GM21381 (cell line): ENCODE data around the gene TLE2.
"Not testable (repeated sequence)": the region's sequence is repeated elsewhere in the genome, so short reads cannot be mapped to it uniquely, and the experiment has no call there.

Experiments
- ATAC-seq: cut with Tn5 transposase; IDR thresholded peaks from one replicate; pipeline ENCODE4 v1.9.1; 2021; ENCODE audit warnings: mild to moderate bottlenecking, moderate library complexity; ENCODE audit not compliant: unreplicated experiment

TLE2 gene

DNA sequence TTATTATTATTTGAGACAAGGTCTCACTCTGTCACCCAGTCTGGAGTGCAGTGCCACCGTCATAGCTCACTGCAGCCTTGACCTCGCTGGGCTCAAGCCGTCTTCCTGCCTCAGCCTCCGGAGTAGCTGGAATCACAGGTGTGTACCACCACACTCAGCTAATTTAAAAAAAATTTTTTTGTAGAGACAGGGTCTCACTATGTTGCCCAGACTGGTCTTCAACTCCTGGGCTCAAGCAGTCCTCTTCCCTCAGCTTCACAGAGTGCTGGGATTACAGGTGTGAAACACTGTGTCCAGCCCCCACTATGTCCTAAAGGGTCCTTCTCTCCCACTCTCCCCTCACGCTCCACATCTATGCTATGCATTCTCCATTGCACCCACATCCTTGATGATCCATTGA is 9.1 kb upstream of the TLE2 start:
- ATAC-seq, result no peak

DNA sequence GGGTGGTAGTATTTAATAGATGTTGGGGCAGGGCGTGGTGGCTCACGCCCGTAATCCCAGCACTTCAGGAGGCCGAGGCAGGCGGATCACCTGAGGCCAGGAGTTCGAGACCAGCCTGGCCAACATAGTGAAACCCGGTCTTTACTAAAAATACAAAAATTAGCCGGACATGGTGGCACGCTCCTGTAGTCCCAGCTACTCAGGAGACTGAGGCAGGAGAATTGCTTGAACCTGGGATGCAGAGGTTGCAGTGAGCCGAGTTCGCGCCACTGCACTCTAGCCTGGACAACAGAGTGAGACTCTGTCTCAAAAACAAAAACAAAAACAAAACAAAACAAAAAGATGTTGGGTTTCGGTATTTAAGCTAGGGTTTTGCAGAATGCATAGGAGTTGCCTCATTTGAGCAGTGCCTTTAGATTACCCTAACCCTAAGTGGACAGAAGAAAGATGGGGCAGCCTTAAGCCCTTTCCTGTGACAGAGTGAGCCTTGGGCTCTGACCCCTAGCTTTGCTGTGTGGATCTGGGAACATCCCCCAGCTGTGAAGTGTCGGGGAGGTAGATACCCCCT is 8.0 kb upstream of the TLE2 start:
- ATAC-seq, result not testable (repeated sequence)

DNA sequence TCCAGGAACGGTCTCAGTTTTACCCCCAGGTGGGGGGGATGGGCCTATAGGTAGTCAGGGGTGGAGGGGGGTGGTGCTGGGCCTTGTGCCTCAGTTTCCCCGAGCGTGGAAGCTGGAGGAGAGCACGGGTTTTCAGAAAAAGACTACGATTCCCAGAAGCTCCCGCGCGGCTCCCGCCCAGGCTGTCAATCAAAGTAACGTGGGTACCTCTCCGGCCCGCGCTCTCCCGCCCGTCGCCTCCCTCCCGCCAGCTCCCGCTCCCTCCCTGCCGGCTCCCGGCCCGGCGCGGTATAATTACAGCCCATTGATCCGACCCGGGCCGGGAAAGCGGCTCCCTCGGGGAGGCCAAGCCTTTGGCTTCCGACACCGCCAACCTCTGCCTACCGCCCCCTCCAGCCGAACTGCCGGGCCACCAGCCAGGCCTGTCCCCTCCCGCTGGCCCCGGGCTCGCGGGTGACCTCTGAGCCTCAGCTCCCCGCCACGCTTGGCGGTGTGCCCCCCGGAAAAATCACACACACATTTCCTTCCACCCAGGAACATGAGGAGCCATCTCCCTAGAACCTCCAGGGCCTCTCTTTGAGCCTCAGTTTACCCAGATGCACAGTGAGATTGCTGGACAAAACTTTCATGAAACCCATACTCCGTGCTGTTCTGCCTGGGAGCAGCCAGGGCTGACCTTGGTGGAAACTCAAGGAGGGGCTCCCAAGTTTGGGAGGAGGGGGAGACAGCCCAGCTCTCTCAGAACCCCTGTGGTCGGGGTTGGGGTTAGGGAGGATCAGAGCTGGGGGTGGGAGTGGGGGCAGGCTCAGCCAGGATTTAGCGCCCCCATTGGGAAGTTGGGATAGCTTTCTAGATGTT is 7.3 kb upstream of the TLE2 start:
- peak; percentile 45 for ATAC-seq

DNA sequence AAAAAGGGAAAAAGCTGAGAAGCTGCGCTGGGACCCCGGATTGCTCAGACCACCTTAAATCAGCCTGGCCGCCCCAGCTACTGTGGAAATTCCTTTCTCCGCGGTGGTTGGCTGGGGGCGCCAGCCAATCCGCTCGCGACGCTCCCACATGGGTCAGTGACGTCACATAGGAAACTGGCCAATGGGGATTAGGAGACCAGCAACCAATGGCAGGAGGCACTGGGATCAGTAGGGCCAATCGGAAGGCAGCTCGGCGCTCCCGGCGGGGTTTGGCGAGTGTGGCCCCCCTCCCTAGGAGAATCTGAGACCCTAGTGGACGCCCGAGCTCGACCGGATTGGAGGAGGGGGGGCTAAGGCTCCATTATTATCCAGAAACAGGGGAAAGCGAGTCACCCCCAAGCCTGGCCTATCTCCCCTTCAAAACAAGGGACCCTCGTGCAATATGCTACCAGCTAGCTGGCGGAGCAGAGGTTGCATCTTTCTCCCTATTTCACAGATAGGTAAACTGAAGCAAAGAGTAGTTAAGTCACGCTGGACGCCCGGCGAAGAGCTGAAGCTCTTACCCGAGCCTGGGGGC is 6.5 kb upstream of the TLE2 start:
- peak; percentile 79 for ATAC-seq

DNA sequence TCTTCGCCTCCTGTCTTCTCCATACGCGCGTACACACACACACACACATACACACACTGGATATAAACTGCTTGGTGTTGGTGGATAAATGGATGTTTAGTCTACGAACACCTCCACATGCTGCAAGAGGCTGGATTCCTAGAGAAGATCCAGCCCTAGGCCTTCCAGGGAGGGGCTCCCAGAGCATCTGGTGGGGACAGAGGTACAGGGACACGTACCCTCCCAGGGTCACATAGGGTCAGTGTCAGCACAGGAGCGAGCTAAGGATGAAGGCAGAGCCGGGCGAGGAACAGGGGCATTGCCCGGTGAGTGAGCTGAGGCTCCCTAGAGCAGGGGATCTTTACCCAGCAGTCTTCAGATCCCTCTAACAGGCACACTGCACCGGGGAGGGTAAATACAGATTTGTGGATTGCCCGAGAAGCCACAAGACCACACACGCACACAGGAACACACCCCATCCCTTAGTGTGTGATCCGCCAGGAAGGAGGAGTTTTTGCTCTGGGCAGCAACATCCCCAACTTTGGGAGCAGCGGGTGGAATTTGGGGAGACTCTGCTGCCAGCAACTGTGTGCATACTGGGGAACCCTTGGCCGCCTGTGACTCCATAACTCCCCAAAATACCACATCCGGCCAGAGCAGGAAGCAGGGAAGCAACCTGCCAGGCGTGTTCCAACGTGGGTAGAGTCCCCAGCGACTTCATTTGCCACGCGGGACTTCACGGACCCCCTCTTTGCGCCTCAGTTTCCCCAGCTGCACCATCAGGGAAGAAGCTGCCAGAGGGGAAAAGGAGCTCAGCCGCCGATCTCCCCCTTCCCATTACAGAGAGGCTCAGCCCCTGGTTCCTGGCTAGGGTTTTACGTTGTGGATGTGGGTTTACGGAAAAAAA is 5.8 kb upstream of the TLE2 start:
- ATAC-seq, result peak; percentile 8

- ATAC-seq, result no peak
Observed at GRCh38 chr19:3034406-3034655, 5.3 kb upstream of the TLE2 start.

DNA sequence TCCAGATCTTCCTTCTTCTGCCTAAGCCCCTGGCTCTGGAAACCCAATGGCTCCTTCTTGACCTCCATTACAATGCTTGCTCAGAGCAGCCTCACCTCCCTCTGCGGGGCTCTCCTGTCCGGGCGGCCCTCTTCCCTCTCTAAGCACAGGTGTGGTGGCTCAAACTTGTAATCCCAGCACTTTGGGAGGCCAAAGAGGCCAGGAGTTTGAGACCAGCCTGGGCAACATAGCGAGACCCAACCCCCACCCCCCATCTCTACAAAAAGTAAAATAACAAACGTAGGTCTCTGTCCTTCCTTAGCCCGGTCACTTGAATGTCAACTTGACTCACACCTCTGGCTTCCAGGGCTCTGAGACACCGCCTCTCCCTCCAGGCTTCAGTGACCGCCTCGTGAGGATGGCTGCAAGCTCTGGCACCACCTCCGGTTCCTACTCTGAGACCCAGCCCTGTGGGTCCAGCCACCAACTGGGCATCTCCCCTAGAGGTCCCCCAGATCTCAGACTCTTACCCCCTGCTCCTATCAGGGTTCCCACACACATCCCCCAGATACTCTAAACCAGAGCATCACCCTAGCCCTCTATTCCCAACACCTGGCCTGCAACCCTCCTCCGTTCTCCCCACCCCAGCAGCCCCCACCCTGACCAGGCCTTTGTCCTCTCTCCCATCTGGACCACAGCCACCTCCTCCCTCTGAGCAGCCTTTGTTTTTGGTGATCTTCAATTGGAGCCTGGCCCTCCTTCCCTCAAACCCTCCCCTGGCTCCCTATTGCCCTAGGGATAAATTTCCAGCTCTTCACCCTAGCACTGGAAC is 4.7 kb upstream of the TLE2 start:
- ATAC-seq, result no peak

GRCh38 chr19:3031607-3031867 is 2.5 kb upstream of the TLE2 start:
- ATAC-seq, result no peak

- no peak for ATAC-seq
Observed at GRCh38 chr19:3028305-3029064, 595 bp downstream of the TLE2 start.

DNA sequence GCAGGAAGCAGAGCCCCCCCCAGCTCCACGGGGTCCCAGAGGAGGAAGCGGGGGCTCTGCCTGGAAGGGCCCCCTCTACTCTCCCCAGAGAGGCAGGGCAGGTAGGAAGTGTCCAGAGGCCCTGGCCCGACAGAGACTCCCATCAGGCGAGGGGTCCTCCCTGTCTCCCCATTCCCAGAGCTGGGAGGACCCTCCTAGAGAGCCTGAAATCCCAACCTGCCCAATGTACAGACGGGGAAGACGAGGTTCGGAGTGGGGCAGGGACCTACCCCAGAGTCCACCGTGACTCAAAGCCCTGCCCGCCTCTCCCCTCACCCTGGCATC is 1.1 kb downstream of the TLE2 start:
- ATAC-seq, result no peak

GRCh38 chr19:3027292-3027691 is 1.8 kb downstream of the TLE2 start:
- no peak for ATAC-seq

GRCh38 chr19:3026768-3027167 is 2.3 kb downstream of the TLE2 start:
- no peak for ATAC-seq

DNA sequence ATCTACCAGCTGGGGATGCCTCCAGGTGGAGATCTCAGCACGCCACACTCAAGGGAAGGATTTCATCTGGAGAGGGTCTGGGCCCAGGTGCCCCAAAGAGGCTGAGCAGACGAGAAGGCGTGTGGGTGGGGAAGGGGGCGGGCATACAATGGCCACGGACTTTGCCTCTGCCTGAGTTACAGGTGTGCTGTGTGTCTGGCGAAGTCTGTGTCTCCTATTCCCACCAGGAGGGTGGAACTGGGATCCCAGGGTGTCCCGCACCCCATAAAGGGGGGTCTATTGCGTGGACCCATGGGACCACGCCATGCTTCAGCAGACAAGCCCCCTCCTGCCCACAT is 3.6 kb downstream of the TLE2 start:
- ATAC-seq, result no peak

- no peak for ATAC-seq
Observed at GRCh38 chr19:3024870-3025548, 4.1 kb downstream of the TLE2 start.

DNA sequence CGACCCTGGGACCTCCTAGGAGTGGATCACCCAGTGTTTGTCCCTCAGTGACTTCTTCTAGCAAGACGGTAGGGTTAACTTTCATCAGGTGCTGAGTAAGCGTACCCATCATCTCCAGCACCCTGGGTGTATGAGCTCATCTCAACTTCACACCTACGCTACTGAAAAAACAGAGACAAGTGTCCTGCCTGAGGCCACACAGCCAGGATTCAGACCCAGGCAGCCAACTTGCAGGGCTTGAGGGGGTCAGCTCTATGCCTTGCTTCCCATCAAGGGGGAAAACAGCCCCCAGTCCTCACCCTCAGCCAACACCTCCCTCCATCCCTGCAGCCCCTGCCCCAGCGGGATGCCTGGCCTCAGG is 4.6 kb downstream of the TLE2 start:
- ATAC-seq, result no peak

GRCh38 chr19:3020321-3020960 is 8.6 kb downstream of the TLE2 start:
- ATAC-seq, result no peak

GRCh38 chr19:3019211-3019854 is 9.7 kb downstream of the TLE2 start:
- ATAC-seq, result no peak

- no peak for ATAC-seq
Observed at GRCh38 chr19:3017923-3018322, 11.2 kb downstream of the TLE2 start.
